Trophoblast cell (in vitro differentiated cells and primary cell): ENCODE data around the gene DUSP7.

Experiments used
- DNase-seq, 2 donors: peaks; one replicate each; pipeline ENCODE4 v3.0.0-alpha.2; 2016
- H2AFZ ChIP-seq: 2 replicates; pipeline ENCODE4 v1.6.1; 2013; ENCODE audit warnings: low read length, moderate library complexity, mild to moderate bottlenecking; ENCODE audit not compliant: insufficient read depth, poor library complexity
- H2AK5ac ChIP-seq: 2 replicates; pipeline ENCODE4 v1.6.1; 2013; ENCODE audit warnings: mild to moderate bottlenecking, low read length
- H2BK120ac ChIP-seq: 2 replicates; pipeline ENCODE4 v1.6.1; 2013; ENCODE audit warnings: low read length, mild to moderate bottlenecking, moderate library complexity; ENCODE audit not compliant: insufficient read depth, poor library complexity
- H2BK12ac ChIP-seq: 2 replicates; pipeline ENCODE4 v1.6.1; 2013; ENCODE audit warnings: mild to moderate bottlenecking, low read length, moderate library complexity
- H2BK5ac ChIP-seq: 2 replicates; pipeline ENCODE4 v1.6.1; 2013; ENCODE audit warnings: low read length, low read depth, moderate library complexity, mild to moderate bottlenecking; ENCODE audit not compliant: poor library complexity
- H3K14ac ChIP-seq: 2 replicates; pipeline ENCODE4 v1.6.1; 2013; ENCODE audit warnings: mild to moderate bottlenecking, low read length
- H3K18ac ChIP-seq: 2 replicates; pipeline ENCODE4 v1.6.1; 2013; ENCODE audit warnings: mild to moderate bottlenecking, low read length
- H3K23ac ChIP-seq: 2 replicates; pipeline ENCODE4 v1.6.1; 2013; ENCODE audit warnings: low read length
- H3K27ac ChIP-seq: 2 replicates; pipeline ENCODE4 v1.5.1; 2013; ENCODE audit warnings: low read depth, mild to moderate bottlenecking, inconsistent platforms, low read length, moderate library complexity
- H3K27me3 ChIP-seq: 2 replicates; pipeline ENCODE4 v1.6.1; 2013; ENCODE audit warnings: inconsistent platforms, mild to moderate bottlenecking, low read length, moderate library complexity; ENCODE audit not compliant: insufficient read depth
- H3K36me3 ChIP-seq, 2 experiments: 1 replicate in 1 of 2; 2 replicates in 1 of 2; pipeline ENCODE4 v1.6.1; 2013; ENCODE audit warnings: low read length in 2 of 2, mild to moderate bottlenecking in 2 of 2, moderate library complexity in 1 of 2; ENCODE audit not compliant: insufficient read depth in 2 of 2, control insufficient read depth in 1 of 2
- H3K4ac ChIP-seq: 2 replicates; pipeline ENCODE4 v1.6.1; 2013; ENCODE audit warnings: low read depth, mild to moderate bottlenecking, low read length, moderate library complexity
- H3K4me1 ChIP-seq, 2 experiments: 1 replicate in 1 of 2; 2 replicates in 1 of 2; pipeline ENCODE4 v1.6.1; 2013; ENCODE audit warnings: low read length in 2 of 2, mild to moderate bottlenecking in 2 of 2, moderate library complexity in 1 of 2; ENCODE audit not compliant: insufficient read depth in 2 of 2, control insufficient read depth in 1 of 2
- H3K4me2 ChIP-seq: 2 replicates; pipeline ENCODE4 v1.6.1; 2013; ENCODE audit warnings: inconsistent platforms, mild to moderate bottlenecking, low read length, moderate library complexity
- H3K4me3 ChIP-seq: 2 replicates; pipeline ENCODE4 v1.5.1; 2013; ENCODE audit warnings: mild to moderate bottlenecking, low read depth, low read length, inconsistent platforms
- H3K79me1 ChIP-seq: one replicate; pipeline ENCODE4 v1.6.1; 2013; ENCODE audit warnings: low read length
- H3K79me2 ChIP-seq: 2 replicates; pipeline ENCODE4 v1.6.1; 2013; ENCODE audit warnings: low read length, mild to moderate bottlenecking; ENCODE audit not compliant: control insufficient read depth, insufficient read depth, poor library complexity
- H3K9ac ChIP-seq: 2 replicates; pipeline ENCODE4 v1.6.1; 2013; ENCODE audit warnings: mild to moderate bottlenecking, low read length
- H3K9me3 ChIP-seq: 2 replicates; pipeline ENCODE4 v1.6.1; 2013; ENCODE audit warnings: low read depth, mild to moderate bottlenecking, control low read depth, inconsistent platforms, low read length; ENCODE audit not compliant: insufficient read depth
- H4K12ac ChIP-seq: 2 replicates; pipeline ENCODE4 v1.6.1; 2013; ENCODE audit warnings: low read depth, mild to moderate bottlenecking, low read length, moderate library complexity
- H4K8ac ChIP-seq: 2 replicates; pipeline ENCODE4 v1.6.1; 2013; ENCODE audit warnings: low read depth, mild to moderate bottlenecking, low read length, moderate library complexity
- H4K91ac ChIP-seq: one replicate; pipeline ENCODE4 v1.6.1; 2013; ENCODE audit warnings: low read depth, mild to moderate bottlenecking, low read length, moderate library complexity
- WGBS: extraction: QIAGEN DNeasy Blood & Tissue Kit; methylation state at CpG from one replicate; pipeline ENCODE4 v1.1.7; 2013; ENCODE audit warnings: missing lambda C conversion rate; ENCODE audit not compliant: insufficient read length, insufficient coverage; ENCODE audit errors: extremely low coverage; 5-methylcytosine and 5-hydroxymethylcytosine counted together

Gene DUSP7

DNA sequence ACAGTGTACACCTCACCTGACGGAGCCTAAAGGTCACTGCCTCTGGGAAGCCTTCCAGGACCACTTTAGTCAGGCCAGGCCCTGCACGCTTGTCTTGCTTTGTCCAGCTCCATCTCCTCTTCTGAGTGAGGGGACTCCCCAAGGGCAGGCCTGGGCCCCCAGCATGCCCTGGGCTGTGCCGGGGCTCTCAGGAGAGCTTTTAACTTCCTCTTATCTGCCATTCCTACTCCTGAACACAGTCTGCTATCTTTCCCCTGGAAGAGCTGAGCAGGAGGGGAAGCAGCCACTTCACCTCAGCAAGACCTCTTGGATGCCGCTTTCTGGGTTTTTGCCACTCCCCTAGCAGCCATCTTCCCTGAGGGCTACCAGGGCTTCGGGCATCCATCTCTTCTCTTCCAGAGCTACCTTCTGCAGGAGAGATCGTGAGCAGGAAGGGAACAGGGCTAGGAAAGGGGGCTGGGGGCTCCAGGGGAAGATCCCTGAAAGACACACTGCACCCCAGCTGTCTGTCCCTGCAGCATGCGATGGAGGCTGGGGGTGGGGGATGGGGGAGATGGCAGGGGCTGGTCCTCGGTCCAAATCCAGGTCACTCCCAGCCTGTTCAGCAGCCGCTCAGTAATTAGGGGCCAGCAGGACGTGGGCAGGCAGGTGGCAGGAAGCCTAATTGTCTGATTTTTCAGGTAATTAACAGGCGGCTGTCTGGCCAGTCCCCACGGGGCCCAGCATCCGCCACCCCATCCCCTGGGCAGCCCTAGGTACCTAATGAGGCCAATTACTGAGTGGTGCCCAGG is 40.7 kb downstream of the DUSP7 start:
- Histone ChIP-seq H3K27ac (no peak overlapping the region), H3K4me3 (no peak overlapping the region), H3K23ac (no peak overlapping the region), H3K4me2 (no peak overlapping the region), H3K9ac (no peak overlapping the region), H2BK120ac (no peak overlapping the region), H2BK5ac (no peak overlapping the region), H3K79me2 (no peaks in the 10 kb centered on the region), H3K27me3 (no peaks in the 10 kb centered on the region), H3K18ac (no peak overlapping the region), H3K9me3 (no peaks in the 10 kb centered on the region), H4K12ac (no peak overlapping the region), H4K8ac (no peak overlapping the region), H3K4ac (no peak overlapping the region), H3K36me3 (no peaks in the 10 kb centered on the region), H2AFZ (no peak overlapping the region), H3K4me1 (no peaks in the 10 kb centered on the region), H4K91ac (no peak overlapping the region), H2BK12ac (no peak overlapping the region), H3K14ac (no peak overlapping the region), H3K79me1 (no peaks in the 10 kb centered on the region), H2AK5ac (no peak overlapping the region)
- WGBS: no CpG with 5 or more reads among the region's 13 CpGs
- DNase-seq: no peak

DNA sequence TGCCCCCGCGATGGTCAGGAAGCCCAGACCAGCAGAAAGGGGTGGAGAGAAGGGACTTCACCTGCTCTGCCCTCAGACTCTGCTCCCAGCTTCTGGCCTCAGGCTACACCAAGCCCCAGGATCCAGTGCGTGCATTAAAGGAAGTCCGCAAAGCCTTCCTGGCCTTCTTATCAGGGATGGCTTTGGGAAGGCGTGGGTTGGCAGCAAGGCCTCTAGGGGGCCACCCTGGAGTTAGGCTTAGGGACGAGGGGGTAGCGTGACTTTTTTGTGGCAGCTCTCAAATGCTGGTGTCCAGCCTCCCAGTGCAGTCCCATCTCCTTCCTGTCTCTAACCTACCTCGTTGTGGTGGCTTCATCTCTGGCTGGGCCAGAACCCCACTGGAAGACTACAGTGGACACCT is 41.8 kb downstream of the DUSP7 start:
- H3K4ac ChIP-seq: no peak overlapping the region
- H4K12ac ChIP-seq: no peak overlapping the region
- H2BK12ac ChIP-seq: no peak overlapping the region
- H3K4me2 ChIP-seq: no peak overlapping the region
- H2AK5ac ChIP-seq: no peak overlapping the region
- H3K9ac ChIP-seq: no peak overlapping the region
- H4K91ac ChIP-seq: no peak overlapping the region
- no peak overlapping the region for H2BK120ac ChIP-seq
- H3K18ac ChIP-seq: no peak overlapping the region
- H4K8ac ChIP-seq: no peak overlapping the region
- peak overlapping the region; percentile 1 for H2AFZ ChIP-seq
- no peaks in the 10 kb centered on the region for H3K79me2 ChIP-seq
- no CpG with 5 or more reads among the region's 8 CpGs for WGBS
- no peak overlapping the region for H3K4me3 ChIP-seq
- no peaks in the 10 kb centered on the region for H3K36me3 ChIP-seq
- no peak overlapping the region for H2BK5ac ChIP-seq
- H3K79me1 ChIP-seq: no peaks in the 10 kb centered on the region
- no peak overlapping the region for H3K14ac ChIP-seq
- no peaks in the 10 kb centered on the region for H3K9me3 ChIP-seq
- DNase-seq: no peak
- no peaks in the 10 kb centered on the region for H3K27me3 ChIP-seq
- H3K27ac ChIP-seq: no peak overlapping the region
- no peak overlapping the region for H3K23ac ChIP-seq
- no peaks in the 10 kb centered on the region for H3K4me1 ChIP-seq

- no peak overlapping the region for H3K4ac ChIP-seq
- no peaks in the 10 kb centered on the region for H3K36me3 ChIP-seq
- no peak overlapping the region for H3K4me2 ChIP-seq
- no peaks in the 10 kb centered on the region for H3K4me1 ChIP-seq
- H3K27me3 ChIP-seq: no peaks in the 10 kb centered on the region
- no peak overlapping the region for H2AK5ac ChIP-seq
- no CpG with 5 or more reads among the region's 6 CpGs for WGBS
- no peaks in the 10 kb centered on the region for H3K79me2 ChIP-seq
- H4K12ac ChIP-seq: no peak overlapping the region
- no peak overlapping the region for H3K14ac ChIP-seq
- H2AFZ ChIP-seq: no peak overlapping the region
- H3K9me3 ChIP-seq: no peaks in the 10 kb centered on the region
- no peak overlapping the region for H4K8ac ChIP-seq
- no peak overlapping the region for H3K18ac ChIP-seq
- no peak overlapping the region for H3K27ac ChIP-seq
- no peak overlapping the region for H2BK120ac ChIP-seq
- no peaks in the 10 kb centered on the region for H3K79me1 ChIP-seq
- no peak overlapping the region for H4K91ac ChIP-seq
- no peak for DNase-seq
- H2BK12ac ChIP-seq: no peak overlapping the region
- H3K23ac ChIP-seq: no peak overlapping the region
- H3K4me3 ChIP-seq: no peak overlapping the region
- no peak overlapping the region for H2BK5ac ChIP-seq
- no peak overlapping the region for H3K9ac ChIP-seq
These were observed 42.4 kb downstream of the DUSP7 start for GRCh38 chr3:52013802-52014598.

DNA sequence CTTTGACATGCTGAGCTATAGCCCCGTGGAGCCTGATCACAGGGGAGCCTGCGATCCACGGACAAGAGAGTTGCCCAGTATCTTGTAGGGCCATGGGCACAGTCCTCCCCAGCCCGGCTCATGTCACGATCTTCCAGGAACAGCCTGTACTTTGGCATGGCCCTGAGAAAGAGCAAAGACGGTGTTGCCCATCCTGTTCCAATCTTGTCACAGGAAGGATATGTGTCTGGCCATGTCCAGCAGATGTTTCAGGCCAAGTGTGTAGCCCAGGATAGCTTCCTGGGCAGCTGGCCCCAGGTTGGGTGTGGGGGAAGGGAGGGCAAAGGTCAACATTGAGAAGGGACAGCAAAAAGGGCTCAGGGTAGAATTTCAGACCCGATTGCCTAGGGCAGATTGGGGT is 43.7 kb downstream of the DUSP7 start:
- no peak overlapping the region for H2BK120ac ChIP-seq
- no peak for DNase-seq
- WGBS: no CpG with 5 or more reads among the region's 7 CpGs
- H3K27me3 ChIP-seq: no peaks in the 10 kb centered on the region
- H2AFZ ChIP-seq: no peak overlapping the region
- H2BK12ac ChIP-seq: no peak overlapping the region
- no peak overlapping the region for H3K18ac ChIP-seq
- H3K4me3 ChIP-seq: no peak overlapping the region
- H3K9me3 ChIP-seq: no peaks in the 10 kb centered on the region
- H3K36me3 ChIP-seq: no peaks in the 10 kb centered on the region
- no peak overlapping the region for H3K4ac ChIP-seq
- no peak overlapping the region for H4K91ac ChIP-seq
- H2BK5ac ChIP-seq: no peak overlapping the region
- no peaks in the 10 kb centered on the region for H3K79me2 ChIP-seq
- H3K23ac ChIP-seq: no peak overlapping the region
- no peak overlapping the region for H3K4me2 ChIP-seq
- H4K8ac ChIP-seq: no peak overlapping the region
- no peak overlapping the region for H3K27ac ChIP-seq
- H3K14ac ChIP-seq: no peak overlapping the region
- no peaks in the 10 kb centered on the region for H3K4me1 ChIP-seq
- H3K9ac ChIP-seq: no peak overlapping the region
- no peak overlapping the region for H4K12ac ChIP-seq
- no peaks in the 10 kb centered on the region for H3K79me1 ChIP-seq
- H2AK5ac ChIP-seq: no peak overlapping the region
